HepG2 (cell line): ENCODE measurements around the gene STH.

Experiments used
- CENPT ChIP-seq: sonication (generic); formaldehyde crosslinking; IDR thresholded peaks from 2 replicates; pipeline ENCODE4 v1.8.0; 2022; ENCODE audit warnings: low read depth, mild to moderate bottlenecking, moderate library complexity, missing genetic modification reagents
- CHD2 ChIP-seq: IDR thresholded peaks from 2 replicates; pipeline ENCODE4 v1.6.1; 2011; ENCODE audit warnings: low read depth, low read length, improper control_type of control experiment
- EZH2 ChIP-seq: conservative IDR thresholded peaks from 2 replicates; pipeline ENCODE4 v1.6.1; 2012; ENCODE audit warnings: mild to moderate bottlenecking, low read depth, low read length, moderate library complexity
- FOXJ3 ChIP-seq: sonication (generic); formaldehyde crosslinking; IDR thresholded peaks from 2 replicates; pipeline ENCODE4 v1.4.0; 2020; ENCODE audit warnings: missing genetic modification reagents, mild to moderate bottlenecking, borderline replicate concordance
- SP2 ChIP-seq: sonication (generic); formaldehyde crosslinking; IDR thresholded peaks from 2 replicates; pipeline ENCODE4 v1.5.1; 2020; ENCODE audit warnings: mild to moderate bottlenecking, missing genetic modification reagents
- TBP ChIP-seq: sonication (generic); formaldehyde crosslinking; IDR thresholded peaks from 2 replicates; pipeline ENCODE4 v1.5.0; 2020; ENCODE audit warnings: missing genetic modification reagents
- ZBTB44 ChIP-seq: sonication (generic); formaldehyde crosslinking; IDR thresholded peaks from 2 replicates; pipeline ENCODE4 v1.4.0; 2020; ENCODE audit warnings: missing genetic modification reagents
- ZNF782 ChIP-seq: sonication (generic); formaldehyde crosslinking; IDR thresholded peaks from 2 replicates; pipeline ENCODE4 v1.4.0; 2020; ENCODE audit warnings: missing genetic modification reagents, mild to moderate bottlenecking, borderline replicate concordance
- TF ChIP-seq, protein P1 (sequence below): sonication (generic); formaldehyde crosslinking; IDR thresholded peaks from 2 replicates; pipeline ENCODE4 v1.5.1; 2020; ENCODE audit warnings: mild to moderate bottlenecking, missing genetic modification reagents, moderate library complexity
- TF ChIP-seq, protein P2 (sequence below): sonication (generic); formaldehyde crosslinking; IDR thresholded peaks from 2 replicates; pipeline ENCODE4 v1.4.0; 2020; ENCODE audit warnings: missing genetic modification reagents, borderline replicate concordance

DNA sequence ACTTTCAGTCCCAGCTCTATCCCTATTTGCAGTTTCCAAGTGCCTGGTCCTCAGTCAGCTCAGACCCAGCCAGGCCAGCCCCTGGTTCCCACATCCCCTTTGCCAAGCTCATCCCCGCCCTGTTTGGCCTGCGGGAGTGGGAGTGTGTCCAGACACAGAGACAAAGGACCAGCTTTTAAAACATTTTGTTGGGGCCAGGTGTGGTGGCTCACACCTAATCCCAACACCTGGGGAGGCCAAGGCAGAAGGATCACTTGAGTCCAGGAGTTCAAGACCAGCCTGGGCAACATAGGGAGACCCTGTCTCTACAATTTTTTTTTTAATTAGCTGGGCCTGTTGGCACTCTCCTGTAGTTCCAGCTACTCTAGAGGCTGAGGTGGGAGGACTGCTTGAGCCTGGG, 1.7 kb downstream of the STH start:
- no peak for TF ChIP-seq TBP (CRISPR knock-in tag)
- TF ChIP-seq, protein P1, sequence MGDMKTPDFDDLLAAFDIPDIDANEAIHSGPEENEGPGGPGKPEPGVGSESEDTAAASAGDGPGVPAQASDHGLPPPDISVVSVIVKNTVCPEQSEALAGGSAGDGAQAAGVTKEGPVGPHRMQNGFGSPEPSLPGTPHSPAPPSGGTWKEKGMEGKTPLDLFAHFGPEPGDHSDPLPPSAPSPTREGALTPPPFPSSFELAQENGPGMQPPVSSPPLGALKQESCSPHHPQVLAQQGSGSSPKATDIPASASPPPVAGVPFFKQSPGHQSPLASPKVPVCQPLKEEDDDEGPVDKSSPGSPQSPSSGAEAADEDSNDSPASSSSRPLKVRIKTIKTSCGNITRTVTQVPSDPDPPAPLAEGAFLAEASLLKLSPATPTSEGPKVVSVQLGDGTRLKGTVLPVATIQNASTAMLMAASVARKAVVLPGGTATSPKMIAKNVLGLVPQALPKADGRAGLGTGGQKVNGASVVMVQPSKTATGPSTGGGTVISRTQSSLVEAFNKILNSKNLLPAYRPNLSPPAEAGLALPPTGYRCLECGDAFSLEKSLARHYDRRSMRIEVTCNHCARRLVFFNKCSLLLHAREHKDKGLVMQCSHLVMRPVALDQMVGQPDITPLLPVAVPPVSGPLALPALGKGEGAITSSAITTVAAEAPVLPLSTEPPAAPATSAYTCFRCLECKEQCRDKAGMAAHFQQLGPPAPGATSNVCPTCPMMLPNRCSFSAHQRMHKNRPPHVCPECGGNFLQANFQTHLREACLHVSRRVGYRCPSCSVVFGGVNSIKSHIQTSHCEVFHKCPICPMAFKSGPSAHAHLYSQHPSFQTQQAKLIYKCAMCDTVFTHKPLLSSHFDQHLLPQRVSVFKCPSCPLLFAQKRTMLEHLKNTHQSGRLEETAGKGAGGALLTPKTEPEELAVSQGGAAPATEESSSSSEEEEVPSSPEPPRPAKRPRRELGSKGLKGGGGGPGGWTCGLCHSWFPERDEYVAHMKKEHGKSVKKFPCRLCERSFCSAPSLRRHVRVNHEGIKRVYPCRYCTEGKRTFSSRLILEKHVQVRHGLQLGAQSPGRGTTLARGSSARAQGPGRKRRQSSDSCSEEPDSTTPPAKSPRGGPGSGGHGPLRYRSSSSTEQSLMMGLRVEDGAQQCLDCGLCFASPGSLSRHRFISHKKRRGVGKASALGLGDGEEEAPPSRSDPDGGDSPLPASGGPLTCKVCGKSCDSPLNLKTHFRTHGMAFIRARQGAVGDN: no peak
- TF ChIP-seq CHD2: no peak
- TF ChIP-seq ZBTB44 (CRISPR knock-in tag): no peak
- TF ChIP-seq FOXJ3 (CRISPR knock-in tag): no peak
- no peak for TF ChIP-seq ZNF782
- TF ChIP-seq EZH2: no peak
- no peak for TF ChIP-seq CENPT (CRISPR knock-in tag)
- no peak for TF ChIP-seq SP2 (CRISPR knock-in tag)
- TF ChIP-seq, protein P2, sequence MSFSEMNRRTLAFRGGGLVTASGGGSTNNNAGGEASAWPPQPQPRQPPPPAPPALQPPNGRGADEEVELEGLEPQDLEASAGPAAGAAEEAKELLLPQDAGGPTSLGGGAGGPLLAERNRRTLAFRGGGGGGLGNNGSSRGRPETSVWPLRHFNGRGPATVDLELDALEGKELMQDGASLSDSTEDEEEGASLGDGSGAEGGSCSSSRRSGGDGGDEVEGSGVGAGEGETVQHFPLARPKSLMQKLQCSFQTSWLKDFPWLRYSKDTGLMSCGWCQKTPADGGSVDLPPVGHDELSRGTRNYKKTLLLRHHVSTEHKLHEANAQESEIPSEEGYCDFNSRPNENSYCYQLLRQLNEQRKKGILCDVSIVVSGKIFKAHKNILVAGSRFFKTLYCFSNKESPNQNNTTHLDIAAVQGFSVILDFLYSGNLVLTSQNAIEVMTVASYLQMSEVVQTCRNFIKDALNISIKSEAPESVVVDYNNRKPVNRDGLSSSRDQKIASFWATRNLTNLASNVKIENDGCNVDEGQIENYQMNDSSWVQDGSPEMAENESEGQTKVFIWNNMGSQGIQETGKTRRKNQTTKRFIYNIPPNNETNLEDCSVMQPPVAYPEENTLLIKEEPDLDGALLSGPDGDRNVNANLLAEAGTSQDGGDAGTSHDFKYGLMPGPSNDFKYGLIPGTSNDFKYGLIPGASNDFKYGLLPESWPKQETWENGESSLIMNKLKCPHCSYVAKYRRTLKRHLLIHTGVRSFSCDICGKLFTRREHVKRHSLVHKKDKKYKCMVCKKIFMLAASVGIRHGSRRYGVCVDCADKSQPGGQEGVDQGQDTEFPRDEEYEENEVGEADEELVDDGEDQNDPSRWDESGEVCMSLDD: no peak
